A549 (cell line): Measurements from ENCODE around the gene THTPA. TPM values are rescaled to one million over a fixed set of nuclear protein-coding genes. Genes with fewer than 3 reads are reported as not detected.

Experiments
- ATAC-seq, 2 experiments: fragments of 200-7000 bp in 1 of 2; fragments of >200 bp in 1 of 2; cut with Nextera tagmentation in 1 of 2; cut with Tn5 transposase in 1 of 2; 3 replicates each; pipeline versions ENCODE4 v1.8.0 to v1.9.1; 2018 to 2020; ENCODE audit warnings: mild to moderate bottlenecking in 1 of 2, moderate library complexity in 1 of 2
- CTCF ChIA-PET: fragments of 300-600 bp; sonication (Branson Sonifier 250); formaldehyde crosslinking; extraction: SDS; loops from one replicate; lab custom pipeline; 2021; ENCODE audit warnings: antibody characterized with exemption, inconsistent platforms; lab: Yijun Ruan, JAX
- POLR2A ChIA-PET: fragments of 350-600 bp; formaldehyde crosslinking; extraction: SDS; loops from one replicate; lab custom pipeline; 2021; ENCODE audit warnings: antibody characterized with exemption, inconsistent platforms; lab: Yijun Ruan, JAX
- DNase-seq, 2 experiments: peaks; one replicate each; pipeline versions ENCODE4 v3.0.0 to v3.0.0-alpha.2; 2011 to 2016; ENCODE audit warnings: low read depth in 1 of 2, low spot score in 1 of 2
- FAIRE-seq: peaks from 2 replicates; lab custom pipeline; 2011; peaks lifted over from hg19 to GRCh38; lab: Jason Lieb, UNC
- H3K27ac ChIP-seq, 2 experiments: fragments of >200 bp; sonication (Bioruptor Twin); formaldehyde crosslinking; 3 replicates each; pipeline ENCODE4 v1.5.1; 2016 to 2017
- H3K4me1 ChIP-seq: fragments of >200 bp; sonication (Bioruptor Twin); formaldehyde crosslinking; 3 replicates; pipeline ENCODE4 v1.6.1; 2016
- H3K4me2 ChIP-seq: fragments of >200 bp; sonication (Bioruptor Twin); formaldehyde crosslinking; 3 replicates; pipeline ENCODE4 v1.6.1; 2016
- H3K4me3 ChIP-seq: fragments of >200 bp; sonication (Bioruptor Twin); formaldehyde crosslinking; 3 replicates; pipeline ENCODE4 v1.5.1; 2016
- H3K9me3 ChIP-seq: fragments of >200 bp; sonication (Bioruptor Twin); formaldehyde crosslinking; 3 replicates; pipeline ENCODE4 v1.6.1; 2016
- ATOH8 ChIP-seq: fragments of 250-450 bp; sonication (Bioruptor Pico); IDR thresholded peaks from 2 replicates; pipeline ENCODE4 v1.5.0; 2020; ENCODE audit warnings: low read depth, mild to moderate bottlenecking, moderate library complexity
- CEBPB ChIP-seq, 2 experiments: fragments of >200 bp in 1 of 2; sonication (Bioruptor Twin) in 1 of 2; formaldehyde crosslinking in 1 of 2; IDR thresholded peaks; 2 replicates each; pipeline ENCODE4 v1.6.1; 2012 to 2016
- CHD2 ChIP-seq: fragments of 150-350 bp; IDR thresholded peaks from 2 replicates; pipeline ENCODE4 v1.6.1; 2014; ENCODE audit warnings: low read length; ENCODE audit not compliant: partially characterized antibody
- CHD4 ChIP-seq: fragments of 200-600 bp; sonication (generic); IDR thresholded peaks from 2 replicates; pipeline ENCODE4 v1.6.1; 2016; ENCODE audit warnings: antibody characterized with exemption, mild to moderate bottlenecking, borderline replicate concordance
- E2F6 ChIP-seq: IDR thresholded peaks from 2 replicates; pipeline ENCODE4 v1.6.1; 2012; ENCODE audit warnings: low read depth, borderline replicate concordance
- EHMT2 ChIP-seq: fragments of 200-600 bp; sonication (generic); IDR thresholded peaks from 2 replicates; pipeline ENCODE4 v1.6.1; 2016; ENCODE audit warnings: antibody characterized with exemption, low read depth, mild to moderate bottlenecking, moderate library complexity
- EP300 ChIP-seq, 2 experiments: fragments of >200 bp; sonication (Bioruptor Twin); formaldehyde crosslinking; IDR thresholded peaks; 2 replicates in 1 of 2; 3 replicates in 1 of 2; pipeline ENCODE4 v1.6.1; 2016 to 2017
- HES2 ChIP-seq: fragments of >200 bp; sonication (Bioruptor Twin); formaldehyde crosslinking; IDR thresholded peaks from 2 replicates; pipeline ENCODE4 v1.6.1; 2016
- HEYL ChIP-seq: fragments of 250-450 bp; sonication (Bioruptor Pico); IDR thresholded peaks from 2 replicates; pipeline ENCODE4 v1.8.0; 2021; ENCODE audit warnings: mild to moderate bottlenecking, moderate library complexity
- HOXB5 ChIP-seq: fragments of 250-450 bp; sonication (Bioruptor Pico); IDR thresholded peaks from 2 replicates; pipeline ENCODE4 v1.5.0; 2020; ENCODE audit warnings: mild to moderate bottlenecking, moderate library complexity
- JUN ChIP-seq, 2 experiments: fragments of >200 bp; sonication (Bioruptor Twin); formaldehyde crosslinking; IDR thresholded peaks; 2 replicates in 1 of 2; 3 replicates in 1 of 2; pipeline ENCODE4 v1.6.1; 2016 to 2017
- KDM5A ChIP-seq: fragments of 200-600 bp; sonication (generic); IDR thresholded peaks from 2 replicates; pipeline ENCODE4 v1.6.1; 2016; ENCODE audit warnings: antibody characterized with exemption, mild to moderate bottlenecking
- MAX ChIP-seq: IDR thresholded peaks from 2 replicates; pipeline ENCODE4 v1.6.1; 2012
- MAZ ChIP-seq: fragments of 150-350 bp; IDR thresholded peaks from 2 replicates; pipeline ENCODE4 v1.6.1; 2014; ENCODE audit warnings: antibody characterized with exemption, low read depth, low read length, borderline replicate concordance
- NFE2L2 ChIP-seq: fragments of 150-350 bp; conservative IDR thresholded peaks from 2 replicates; pipeline ENCODE4 v1.6.1; 2014; ENCODE audit warnings: low read length
- NR3C1 ChIP-seq: fragments of >200 bp; sonication (Bioruptor Twin); formaldehyde crosslinking; IDR thresholded peaks from 3 replicates; pipeline ENCODE4 v1.6.1; 2017
- RAD21 ChIP-seq, 2 experiments: fragments of >200 bp in 1 of 2; sonication (Bioruptor Twin) in 1 of 2; formaldehyde crosslinking in 1 of 2; IDR thresholded peaks in 1 of 2; conservative IDR thresholded peaks in 1 of 2; 2 replicates in 1 of 2; 3 replicates in 1 of 2; pipeline ENCODE4 v1.6.1; 2012 to 2018; ENCODE audit warnings: inconsistent platforms in 1 of 2
- RCOR1 ChIP-seq: fragments of 150-350 bp; IDR thresholded peaks from 2 replicates; pipeline ENCODE4 v1.6.1; 2014; ENCODE audit warnings: antibody characterized with exemption, low read length, low read depth
- RFX5 ChIP-seq: fragments of 450-650 bp; IDR thresholded peaks from 2 replicates; pipeline ENCODE4 v1.7.1; 2014; ENCODE audit warnings: antibody characterized with exemption, mild to moderate bottlenecking, moderate library complexity
- SMC3 ChIP-seq: fragments of >200 bp; sonication (Bioruptor Twin); formaldehyde crosslinking; IDR thresholded peaks from 3 replicates; pipeline ENCODE4 v1.6.1; 2018; ENCODE audit warnings: inconsistent platforms
- TP53 ChIP-seq: fragments of 250-450 bp; sonication (Bioruptor Pico); IDR thresholded peaks from 2 replicates; pipeline ENCODE4 v1.5.0; 2021; ENCODE audit warnings: mild to moderate bottlenecking, moderate library complexity
- USF2 ChIP-seq: fragments of 450-650 bp; IDR thresholded peaks from 2 replicates; pipeline ENCODE4 v1.6.1; 2014; ENCODE audit warnings: antibody characterized with exemption
- ZNF302 ChIP-seq: fragments of 250-450 bp; sonication (Bioruptor Pico); IDR thresholded peaks from 2 replicates; pipeline ENCODE4 v1.9.0; 2021; ENCODE audit warnings: inconsistent platforms, mild to moderate bottlenecking, moderate library complexity
- ZSCAN20 ChIP-seq: fragments of 250-450 bp; sonication (Bioruptor Pico); IDR thresholded peaks from 2 replicates; pipeline ENCODE4 v1.8.0; 2022; ENCODE audit warnings: mild to moderate bottlenecking, moderate library complexity
- WGBS: methylation state at CpG from one replicate; pipeline ENCODE4 v1.1.6; 2017; ENCODE audit errors: missing lambda C conversion rate; 5-methylcytosine and 5-hydroxymethylcytosine counted together
- polyA plus RNA-seq, 4 experiments: library from polyadenylated mRNA; depleted of rRNA in 3 of 4; stranded (reverse); fragments of >200 nt; fragmentation: RNase III in 1 of 4; extraction: RNeasy Plus Mini Kit Qiagen cat#74134 plus additional on column Dnase treatment in 1 of 4; gene quantifications; 2 replicates in 3 of 4; 3 replicates in 1 of 4; pipeline ENCODE4 v1.2.3, GENCODE V29; 2011 to 2017

The THTPA gene
- polyA plus RNA-seq, 2 of the 4 experiments (the other 2 are of a cell fraction) = 8.1 to 23.9 TPM

GRCh38 chr14:23544511-23545447, 11.3 kb upstream of the THTPA start:
- Histone ChIP-seq H3K27ac (no peak overlapping the region), H3K4me2 (no peak overlapping the region), H3K9me3 (no peaks in the 10 kb centered on the region), H3K4me3 (no peak overlapping the region), H3K4me1 (no peaks in the 10 kb centered on the region)
- ChIA-PET CTCF (interaction anchor here (2.4 to 7.2 kb wide), 2 partner anchors 14 to 15 kb away, joined by 14 to 48 read pairs; no protein-coding TSS in a partner anchor), POLR2A (no interaction called here)
- FAIRE-seq = no peak
- no peak for DNase-seq
- WGBS = 84% methylated on average over 25 of the region's 25 CpGs
- TF ChIP-seq E2F6 (no peak), CEBPB (IDR thresholded peaks at IDR 0.05) (no peak), NR3C1 (no peak), MAZ (no peak), JUN (IDR thresholded peaks at IDR 0.05) (no peak), SMC3 (no peak), HES2 (no peak), USF2 (no peak), EHMT2 (no peak), HEYL (CRISPR knock-in tag) (no peak), EP300 (IDR thresholded peaks at IDR 0.05) (no peak), NFE2L2 (no peak), ZNF302 (no peak), ZSCAN20 (no peak), MAX (no peak), RCOR1 (no peak), ATOH8 (CRISPR knock-in tag) (no peak), TP53 (CRISPR knock-in tag) (no peak), RAD21 (conservative IDR thresholded peaks at IDR 0.05 in 1 of 2, IDR thresholded peaks at IDR 0.05 in 1 of 2) (no peak), CHD4 (no peak)
- ATAC-seq = no peak

- ChIA-PET CTCF (interaction anchor here (1.0 to 2.4 kb wide), 4 partner anchors 13 to 67 kb away, joined by 3 to 14 read pairs (median 4); no protein-coding TSS in a partner anchor), POLR2A (interaction anchor here (1.3 kb wide), 1 partner anchor 10 kb away, joined by 3 read pairs; the partner anchor contains the start of gene THTPA)
- FAIRE-seq (no peak), ATAC-seq (no peak), DNase-seq (no peak)
- 72% methylated on average over 4 of the region's 4 CpGs for WGBS
- H3K9me3 ChIP-seq = no peaks in the 10 kb centered on the region
- H3K4me3 ChIP-seq = no peak overlapping the region
- H3K27ac ChIP-seq = no peak overlapping the region
- H3K4me1 ChIP-seq = peaks cover 4% of the 10 kb centered on the region; the same call in 1 of the 3 replicates
- TF ChIP-seq RFX5 (no peak), MAZ (no peak), USF2 (no peak), KDM5A (no peak), HOXB5 (CRISPR knock-in tag) (no peak), CHD2 (no peak), ATOH8 (CRISPR knock-in tag) (no peak)
- no peak overlapping the region for H3K4me2 ChIP-seq
Observed at GRCh38 chr14:23545740-23546365, 10.2 kb upstream of the THTPA start.
